SKM-1 (cell line): ENCODE results near the gene ARHGEF9.
A peak's percentile ranks its signal among the peaks of the same experiment; 100 is the strongest.
"Not testable (repeated sequence)": the region's sequence is repeated elsewhere in the genome, so short reads cannot be mapped to it uniquely, and the experiment has no call there.

ENCODE experiments used
- DNase-seq: peaks from one replicate; lab custom pipeline; 2025; ENCODE audit not compliant: unreplicated experiment; lab: John Stamatoyannopoulos, UW

Gene ARHGEF9

DNA sequence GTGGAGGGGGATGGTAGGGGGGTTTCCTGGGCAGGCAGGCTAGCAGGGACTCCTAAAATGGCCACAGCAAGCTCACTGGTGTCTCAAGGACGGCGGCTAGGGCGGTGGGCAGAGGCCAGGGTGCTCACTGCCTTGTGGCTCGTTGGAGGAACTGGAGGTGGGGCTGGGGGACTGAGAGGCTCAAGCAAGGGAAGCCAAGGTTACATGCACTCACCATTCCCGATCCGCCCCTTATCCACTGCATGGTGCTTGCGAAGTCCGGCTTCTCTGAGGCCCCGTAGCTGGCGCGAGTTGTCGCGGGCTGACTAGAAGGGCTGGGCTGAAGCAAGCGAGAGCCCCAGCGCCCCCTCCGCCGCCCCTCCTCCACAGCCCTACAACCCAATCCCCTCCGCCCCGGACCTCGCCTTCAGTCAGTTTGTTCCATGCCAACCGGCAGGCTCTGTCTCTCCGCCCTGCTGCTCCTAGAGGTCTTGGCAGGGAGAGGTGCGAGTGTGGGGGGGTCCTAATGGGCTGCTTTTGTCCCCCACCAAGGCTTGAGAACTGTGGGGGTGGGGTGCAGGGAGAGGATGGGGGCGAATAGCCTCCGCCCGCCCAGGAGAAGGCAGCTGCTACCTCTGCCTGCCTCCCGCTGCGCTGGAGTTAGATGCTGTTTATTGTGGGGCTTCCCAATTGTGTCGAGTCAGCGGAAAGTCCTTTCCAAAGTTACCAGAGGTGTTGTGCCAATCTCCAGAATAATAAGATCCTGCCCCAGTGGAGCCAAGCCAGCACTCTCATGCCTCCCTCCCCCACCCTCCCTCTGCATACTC is at the start of gene ARHGEF9:
TSS of gene ARHGEF9 (minus strand) at position 313 of the 806 bp plus-strand sequence. CDS start at position 244, 69 bp downstream.
- DNase-seq = no peak

DNA sequence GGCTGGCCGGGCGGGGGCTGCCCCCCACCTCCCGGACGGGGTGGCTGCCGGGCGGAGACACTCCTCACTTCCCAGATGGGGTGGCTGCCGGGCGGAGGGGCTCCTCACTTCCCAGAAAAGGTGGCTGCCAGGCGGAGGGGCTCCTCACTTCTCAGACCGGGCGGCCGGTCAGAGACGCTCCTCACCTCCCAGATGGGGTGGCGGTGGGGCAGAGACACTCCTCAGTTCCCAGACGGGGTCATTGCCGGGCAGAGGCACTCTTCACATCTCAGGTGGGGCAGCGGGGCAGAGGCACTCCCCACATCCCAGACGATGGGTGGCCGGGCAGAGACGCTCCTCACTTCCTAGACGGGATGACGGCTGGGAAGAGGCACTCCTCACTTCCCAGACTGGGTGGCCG is 40.4 kb upstream of the ARHGEF9 start:
- not testable (repeated sequence) for DNase-seq

DNA sequence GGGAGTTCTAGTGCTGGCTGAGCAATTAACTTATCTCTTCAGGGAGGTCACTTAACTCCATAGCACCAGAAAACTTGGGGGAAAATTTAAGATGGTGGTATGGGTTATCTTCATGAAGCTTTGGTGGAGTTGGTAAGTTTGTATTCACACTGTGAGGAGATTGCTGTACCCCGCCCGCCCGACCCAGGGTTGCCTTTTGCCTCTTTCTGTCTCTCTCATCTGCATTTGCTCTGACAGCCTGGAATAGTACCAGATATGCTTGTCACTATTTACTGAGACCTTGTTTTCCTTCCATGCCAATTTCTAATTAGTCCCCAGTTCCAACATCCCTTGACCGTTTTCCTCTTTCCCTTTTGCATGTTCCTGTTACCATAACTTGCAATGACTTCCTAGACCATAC is 33.1 kb upstream of the ARHGEF9 start:
- DNase-seq = no peak

DNA sequence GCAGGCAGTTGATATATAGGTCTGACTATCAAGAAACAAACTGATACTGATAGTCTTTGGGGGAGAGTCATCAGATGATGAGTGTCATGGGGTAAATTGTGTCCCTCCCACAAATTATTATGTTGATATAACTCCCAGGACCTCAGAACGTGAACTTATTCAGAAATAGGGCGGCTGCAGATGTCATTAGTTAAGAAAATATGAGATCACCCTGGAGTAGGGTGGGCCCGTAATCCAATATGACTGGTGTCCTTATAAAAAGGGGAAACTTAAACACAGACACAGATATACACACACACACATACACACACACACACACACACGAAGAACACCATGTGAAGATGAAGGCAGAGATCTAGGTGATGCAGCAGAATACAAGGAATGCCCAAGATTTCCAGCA is 32.7 kb upstream of the ARHGEF9 start:
- no peak for DNase-seq

DNA sequence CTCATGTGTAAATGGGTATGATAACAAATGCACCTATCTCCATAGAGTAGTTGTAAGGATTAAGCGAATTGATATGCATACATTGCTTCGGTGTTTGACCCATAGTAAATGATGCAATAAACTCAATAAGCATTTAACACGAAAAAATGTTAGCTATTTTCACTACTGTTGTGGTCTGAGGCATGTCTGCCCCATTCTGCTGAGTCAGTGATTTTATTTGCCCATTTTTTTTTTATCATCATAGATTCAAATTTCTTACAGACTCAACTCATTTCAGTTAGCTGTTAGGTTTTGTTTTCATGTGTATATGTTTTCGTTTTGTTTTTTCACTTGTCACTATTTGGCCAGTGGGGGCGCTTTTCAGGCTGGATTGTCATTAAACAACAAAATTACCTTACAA is 27.8 kb upstream of the ARHGEF9 start:
- DNase-seq = no peak

DNA sequence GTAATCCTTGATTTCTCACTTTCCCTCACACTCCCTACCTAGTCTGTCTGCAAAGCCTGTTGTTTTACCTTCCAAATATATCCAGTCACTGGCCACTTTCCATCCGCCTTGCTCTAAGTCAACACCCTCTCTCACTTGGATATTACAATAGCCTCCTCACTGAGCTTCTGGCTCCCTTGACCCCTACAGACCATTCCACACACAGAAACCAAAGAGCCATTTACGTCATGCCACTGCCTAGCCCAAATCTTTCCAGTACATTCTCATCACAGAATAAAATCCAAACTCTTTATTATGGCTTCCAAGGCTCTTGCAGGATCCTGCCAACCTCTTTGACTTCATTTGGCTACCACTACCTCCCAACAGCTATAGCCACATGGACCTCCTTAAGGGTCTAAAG is 25.7 kb upstream of the ARHGEF9 start:
- no peak for DNase-seq

DNA sequence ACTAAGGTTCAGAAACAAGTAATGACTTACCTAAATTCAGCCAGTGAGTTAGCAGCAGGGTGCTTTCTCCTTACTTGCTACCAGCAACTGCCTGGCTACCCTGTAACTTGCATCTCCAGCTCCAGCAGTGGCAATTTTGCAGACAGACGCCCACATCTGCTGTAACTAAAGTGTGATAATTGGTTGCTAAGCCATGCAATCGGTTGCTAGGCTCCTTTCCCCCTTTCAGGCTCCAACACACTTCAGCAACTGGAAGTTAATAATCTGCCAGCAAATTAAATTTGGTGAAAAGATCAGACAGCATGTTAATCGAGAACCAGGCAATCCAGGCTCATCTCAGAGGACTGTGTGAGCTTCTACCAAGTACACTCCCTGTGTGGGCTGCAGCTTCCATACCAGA is 24.2 kb upstream of the ARHGEF9 start:
- DNase-seq = no peak

DNA sequence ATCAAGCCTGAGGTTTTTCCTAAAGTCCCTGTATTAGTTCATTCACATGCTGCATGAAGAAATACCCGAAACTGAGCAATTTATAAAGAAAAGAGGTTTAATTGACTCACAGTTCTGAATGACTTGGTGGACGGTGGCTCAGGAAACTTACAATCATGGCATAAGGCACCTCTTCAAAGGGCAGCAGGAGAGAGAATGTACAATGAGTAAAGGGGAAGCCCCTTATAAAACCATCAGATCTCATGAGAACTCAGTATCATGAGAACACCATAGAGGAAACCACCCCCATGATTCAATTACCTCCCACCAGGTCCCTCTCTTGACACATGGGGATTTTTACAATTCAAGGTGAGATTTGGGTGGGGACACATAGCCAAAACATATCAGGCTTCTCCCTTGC is 10.4 kb upstream of the ARHGEF9 start:
- DNase-seq = not testable (repeated sequence)

DNA sequence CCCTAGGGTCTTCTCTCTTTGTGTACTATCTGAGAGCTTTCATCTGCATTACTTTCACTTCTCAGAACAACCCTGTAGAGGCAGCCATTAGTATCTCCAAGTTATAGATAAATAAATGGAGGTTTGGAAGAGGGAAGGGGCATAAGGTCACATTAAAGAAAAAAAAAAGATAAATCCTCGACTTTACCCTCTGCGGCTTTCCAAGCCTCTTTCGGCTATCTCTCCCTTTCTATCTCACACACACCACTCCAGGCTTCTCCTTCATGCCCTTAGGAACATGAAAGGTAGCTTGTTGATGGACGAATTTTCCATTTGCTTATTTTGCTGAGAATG is 660 bp upstream of the ARHGEF9 start:
- no peak for DNase-seq

DNA sequence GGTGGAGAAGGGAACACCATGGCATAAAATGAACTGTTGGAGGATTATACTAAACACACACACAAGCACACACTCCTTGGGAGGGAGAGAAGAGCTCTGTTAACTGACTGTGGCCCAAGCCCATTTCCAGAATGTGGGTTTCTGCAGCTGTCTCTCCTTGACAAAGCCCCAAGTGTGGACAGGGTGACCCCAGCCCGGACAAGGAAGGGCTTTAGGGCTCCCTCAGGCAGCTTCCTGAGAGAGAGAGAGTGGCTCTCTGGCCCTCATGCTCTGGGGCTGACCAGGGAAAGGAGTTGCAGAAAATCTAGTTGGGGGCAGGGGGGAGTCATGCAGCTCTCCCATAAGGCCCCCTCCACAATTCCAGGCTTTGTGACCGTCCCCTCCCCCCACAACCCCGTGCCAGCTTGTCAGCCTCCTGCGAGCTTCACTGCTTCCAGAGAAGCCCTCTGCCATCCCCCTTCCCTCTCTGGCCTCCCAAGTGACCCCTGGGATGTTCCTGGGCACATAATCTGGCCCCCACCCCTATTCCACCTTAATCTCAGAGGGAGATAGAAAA is 590 bp downstream of the ARHGEF9 start:
- no peak for DNase-seq

DNA sequence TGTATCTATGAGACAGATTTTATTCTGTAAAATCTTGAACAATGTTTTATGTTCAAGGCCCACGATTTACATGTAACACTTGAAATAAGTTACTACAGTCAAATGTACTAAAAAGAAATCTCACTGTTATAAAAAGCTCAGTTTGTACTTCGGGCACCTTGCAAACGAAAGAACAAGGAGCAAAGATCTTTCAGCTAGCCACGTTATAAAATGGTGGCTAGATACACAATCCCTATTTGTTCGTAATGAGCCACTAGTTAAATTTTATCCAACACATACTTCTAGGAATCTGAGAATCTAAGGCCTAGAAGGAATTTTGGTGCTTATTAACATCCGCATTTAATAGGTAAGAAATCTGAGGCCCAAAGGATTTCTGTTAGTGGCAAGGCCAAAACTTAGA is 2.5 kb downstream of the ARHGEF9 start:
- DNase-seq = no peak

DNA sequence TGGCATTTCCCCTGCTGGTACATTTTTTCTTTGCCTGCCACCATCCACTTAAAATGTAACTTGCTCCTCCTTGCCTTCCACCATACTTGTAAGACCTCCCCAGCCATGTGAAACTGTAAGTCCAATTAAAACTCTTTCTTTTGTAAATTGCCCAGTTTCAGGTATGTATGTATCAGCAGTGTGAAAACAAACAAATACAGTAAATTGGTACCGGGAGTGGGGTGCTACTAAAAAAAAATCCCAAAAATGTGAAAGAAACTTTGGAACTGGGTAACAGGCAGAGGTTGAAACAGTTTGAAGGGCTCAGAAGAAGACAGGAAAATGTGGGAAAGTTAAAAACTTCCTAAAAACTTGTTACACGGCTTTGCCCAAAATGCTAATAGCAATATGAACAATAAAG is 16.3 kb downstream of the ARHGEF9 start:
- DNase-seq = no peak

DNA sequence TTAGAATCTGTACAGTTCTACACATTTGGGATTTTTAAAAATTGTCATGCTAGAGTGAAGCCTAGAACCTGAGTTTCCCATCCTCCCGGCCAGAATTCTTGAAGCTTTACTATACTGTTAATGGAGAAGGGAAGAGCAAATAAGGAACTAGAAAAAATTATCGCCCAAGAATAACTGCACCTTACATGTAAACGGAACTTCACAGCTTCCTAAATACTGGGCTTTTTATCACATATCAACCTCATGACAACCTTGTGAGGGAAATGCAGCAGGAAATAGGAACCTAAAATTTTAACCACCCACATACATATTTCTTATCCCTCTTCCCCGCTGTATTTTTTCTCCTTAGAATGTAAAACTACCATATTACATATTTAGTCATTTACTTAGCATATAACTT is 19.3 kb downstream of the ARHGEF9 start:
- DNase-seq = no peak

DNA sequence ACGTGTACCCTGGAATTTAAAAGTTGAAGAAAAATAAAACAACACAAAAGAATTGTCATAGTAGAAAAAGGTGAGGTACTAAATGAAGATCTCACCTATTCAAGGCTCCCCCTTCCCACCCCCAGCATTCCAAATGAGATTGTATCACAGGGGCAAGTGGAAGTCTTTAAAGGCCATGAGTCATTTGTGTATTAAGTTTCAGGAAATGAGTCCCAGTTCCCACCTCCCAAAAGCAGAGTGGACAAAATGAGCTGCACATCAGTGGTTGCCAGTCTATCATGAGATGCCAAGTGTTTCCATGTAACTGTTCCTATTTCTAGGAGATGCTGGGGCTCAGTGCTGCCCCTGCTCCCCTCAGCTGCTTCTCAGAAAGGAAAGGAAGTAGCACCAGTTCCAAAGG is 20.1 kb downstream of the ARHGEF9 start:
- DNase-seq = no peak

DNA sequence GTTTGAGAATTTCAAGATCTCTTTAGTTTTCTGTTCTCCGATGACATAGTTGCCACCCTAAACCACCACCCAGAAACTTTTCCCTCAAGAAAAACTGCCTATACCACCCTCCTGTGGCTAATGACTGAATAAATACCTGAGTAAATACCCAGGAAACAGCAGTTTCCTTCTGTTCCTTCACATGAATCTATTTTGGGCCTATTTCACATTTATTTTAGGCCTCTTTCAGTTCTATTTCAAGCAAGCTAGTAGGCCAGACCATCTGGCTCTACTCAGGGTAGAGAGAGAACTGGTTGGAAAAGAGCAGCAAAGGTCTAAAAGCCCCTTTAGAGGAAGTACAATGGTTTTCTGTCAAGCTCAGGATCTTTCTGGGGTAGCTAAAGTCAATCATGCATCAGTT is 23.4 kb downstream of the ARHGEF9 start:
- no peak for DNase-seq

DNA sequence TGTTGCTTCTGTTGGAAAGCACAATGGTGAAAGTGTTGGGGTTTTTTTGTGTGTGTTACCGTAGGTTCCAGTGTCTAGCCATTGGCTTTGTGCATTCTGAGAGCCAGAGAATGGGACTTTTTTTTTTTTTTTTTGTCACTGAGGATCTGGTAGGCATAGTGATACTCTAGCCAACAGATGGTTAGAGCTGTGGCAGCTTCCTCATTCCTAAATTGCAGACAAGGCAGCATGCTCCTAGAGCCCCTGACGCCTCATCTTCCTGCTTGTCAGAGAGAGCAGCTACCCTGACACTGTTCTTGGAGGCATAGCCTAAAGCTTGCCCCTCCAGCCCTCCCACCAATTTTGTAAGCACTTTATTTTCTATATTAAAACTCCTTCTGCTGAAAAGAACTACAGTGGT is 27.0 kb downstream of the ARHGEF9 start:
- DNase-seq = no peak

DNA sequence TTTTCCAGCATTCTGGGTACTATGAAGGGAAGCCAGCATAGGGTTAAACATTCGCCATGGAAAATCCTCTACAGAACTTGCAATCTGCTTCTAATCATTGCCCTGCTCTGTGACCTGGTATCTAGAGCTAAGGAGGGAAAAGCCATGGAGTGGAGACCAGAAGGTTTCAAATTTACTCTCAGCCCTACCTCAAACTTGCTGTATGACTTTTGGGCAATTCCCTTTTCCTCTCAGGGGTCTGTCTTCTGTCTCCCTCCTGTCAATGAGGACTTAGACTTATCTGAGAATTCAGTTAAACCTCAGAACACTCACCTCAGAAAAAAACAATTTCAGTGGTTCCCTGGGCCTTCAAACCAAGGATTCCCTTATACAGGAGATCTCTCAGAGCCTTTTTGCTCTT is 29.1 kb downstream of the ARHGEF9 start:
- DNase-seq = no peak

DNA sequence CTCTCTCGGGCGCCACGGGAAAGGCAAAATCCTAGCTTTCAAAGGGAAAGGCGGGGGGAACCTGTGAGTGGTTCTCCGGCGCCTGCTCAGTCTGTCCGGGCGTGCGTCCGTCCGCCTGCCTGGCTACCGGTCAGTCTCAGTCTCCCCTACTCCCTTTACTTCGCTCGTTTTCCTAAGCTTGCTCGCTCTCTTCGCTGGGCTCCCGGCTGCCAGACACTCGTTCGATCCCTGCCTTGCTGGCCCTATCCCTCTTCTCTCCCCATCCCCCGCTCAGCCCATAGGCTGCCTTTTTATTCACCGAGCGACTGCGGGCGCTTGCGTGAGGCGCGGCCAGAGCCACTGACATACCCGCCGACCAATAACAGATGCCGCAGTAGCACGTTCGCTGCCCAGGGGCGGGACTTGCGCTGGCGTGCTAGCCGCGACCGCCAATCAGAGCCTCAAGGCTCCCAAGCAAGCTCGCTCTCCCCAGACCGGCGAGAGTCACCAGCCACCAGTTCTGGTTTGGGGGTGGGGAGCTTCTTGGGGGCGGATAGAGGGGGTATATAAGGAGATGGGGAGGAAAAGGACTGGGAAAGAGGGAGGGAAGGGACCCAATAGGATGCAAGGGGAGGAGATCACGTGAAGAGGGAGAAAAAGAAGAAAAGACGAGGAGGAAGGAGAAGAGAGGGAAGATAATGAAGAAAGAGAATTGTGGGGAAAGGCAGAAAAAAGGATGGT is 30.0 kb downstream of the ARHGEF9 start:
- DNase-seq = peak; percentile 42

DNA sequence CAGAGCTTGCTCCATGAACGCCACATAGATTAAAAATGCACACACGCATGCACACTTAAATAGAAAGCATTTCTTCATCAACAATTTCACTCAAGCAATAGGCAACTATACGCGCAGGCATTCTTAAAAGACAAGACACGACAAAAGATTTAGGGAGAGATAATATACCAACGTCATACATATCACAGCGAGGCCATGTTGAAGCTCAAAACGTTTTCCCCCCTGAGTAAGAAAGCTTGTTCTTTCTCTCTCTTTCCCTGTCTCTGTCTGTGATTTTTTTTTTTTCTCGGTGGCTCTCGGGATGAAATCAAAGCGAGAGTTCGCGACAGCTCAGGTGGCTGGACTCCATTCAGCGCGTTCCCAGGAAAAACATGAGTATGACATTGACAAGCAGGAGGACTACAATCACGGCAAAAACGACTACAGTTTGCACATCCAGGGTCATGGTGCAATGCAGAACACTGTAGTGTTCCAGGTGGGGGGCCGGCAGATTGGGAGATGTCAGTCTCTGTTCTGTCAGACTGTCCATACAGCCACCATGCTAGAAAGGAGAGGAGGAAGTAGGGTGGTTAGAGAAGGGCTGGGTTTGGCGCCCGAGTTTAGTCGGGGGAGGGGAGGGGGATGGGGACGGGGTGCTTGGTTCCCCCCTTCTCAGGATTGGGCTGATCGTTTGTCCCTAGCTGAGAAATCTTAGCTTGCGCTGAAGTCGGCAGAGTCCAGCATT is 30.7 kb downstream of the ARHGEF9 start:
- DNase-seq = peak; percentile 4

DNA sequence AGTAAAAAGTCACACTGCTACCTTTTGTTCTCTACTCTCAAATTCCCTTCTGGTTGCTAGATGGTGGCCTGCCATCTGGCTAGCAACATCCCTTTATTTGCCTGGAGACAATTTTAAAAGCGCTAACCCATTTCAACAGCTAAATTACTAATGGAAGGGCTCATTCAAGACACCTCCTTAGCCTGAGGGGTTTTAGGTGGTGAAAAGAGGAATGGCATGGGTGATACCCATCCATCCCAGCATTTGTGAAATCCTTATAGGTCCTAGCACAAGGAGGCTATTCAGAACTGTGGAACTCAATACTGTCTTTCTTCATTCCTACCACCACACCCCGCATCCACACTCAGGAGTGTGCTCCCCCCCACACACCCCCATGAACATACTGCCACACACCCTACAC is 33.5 kb downstream of the ARHGEF9 start:
- DNase-seq = no peak

DNA sequence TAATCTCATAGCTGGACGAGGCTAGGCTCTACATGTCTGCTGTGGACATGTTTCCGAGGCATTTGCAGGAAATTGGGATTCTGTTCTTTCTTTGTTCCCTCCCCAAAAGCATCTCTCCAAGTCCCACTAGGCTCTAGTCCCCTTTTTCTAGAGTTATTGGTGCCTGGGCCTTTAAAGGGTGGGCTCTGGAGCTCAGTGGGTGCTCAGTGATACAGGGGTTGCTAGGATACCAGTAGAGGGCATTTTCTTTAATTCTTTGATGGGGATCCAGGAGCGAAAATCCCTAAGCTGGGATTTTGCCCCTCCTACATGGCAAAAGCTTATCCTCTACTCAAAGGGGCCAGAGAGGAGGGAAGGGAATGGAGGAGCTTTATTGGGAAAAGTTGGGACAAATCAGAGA is 34.2 kb downstream of the ARHGEF9 start:
- no peak for DNase-seq

DNA sequence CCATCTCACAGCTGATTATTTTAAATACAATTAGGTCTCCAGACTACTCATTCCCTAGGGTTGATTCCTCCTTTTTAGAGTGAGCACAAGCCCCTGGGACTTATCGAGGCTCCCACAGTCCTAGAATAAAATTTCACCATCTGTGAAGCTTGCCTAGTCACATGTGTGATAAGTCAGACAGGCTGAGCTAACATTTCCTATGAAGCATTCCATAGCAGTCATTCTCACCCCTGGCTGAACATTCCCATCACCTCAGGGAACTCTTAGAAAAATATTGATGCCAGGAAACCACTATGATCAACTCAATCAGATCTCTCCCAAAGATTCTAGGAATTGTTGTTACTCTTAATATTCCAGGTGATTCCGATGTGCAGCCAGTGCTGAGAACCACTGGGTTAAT is 37.7 kb downstream of the ARHGEF9 start:
- no peak for DNase-seq
